Heart right ventricle (tissue), 16 donors: ENCODE results near the gene SP1. TPM values are rescaled to one million over a fixed set of nuclear protein-coding genes. Genes with fewer than 3 reads are reported as not detected.

Source experiments
- ATAC-seq, 8 donors: fragments of 200-7000 bp; cut with Tn5 transposase; one replicate each; pipeline ENCODE4 v1.9.1; 2020; ENCODE audit warnings: mild to moderate bottlenecking in 8 of 8, moderate library complexity in 8 of 8, moderate number of reproducible peaks in 1 of 8
- DNase-seq, 2 donors: peaks; one replicate each; pipeline ENCODE4 v3.0.0-alpha.2; 2020
- H3K27ac ChIP-seq, 10 donors: fragments of 200-600 bp; sonication (generic) in 2 of 10; one replicate each; pipeline versions ENCODE4 v1.5.0 to v1.8.0; 2020 to 2022; ENCODE audit warnings: mild to moderate bottlenecking in 3 of 10
- H3K27me3 ChIP-seq, 7 donors: fragments of 200-600 bp; one replicate each; pipeline ENCODE4 v1.8.0; 2021 to 2022; ENCODE audit warnings: mild to moderate bottlenecking in 2 of 7
- H3K36me3 ChIP-seq, 9 donors: fragments of 200-600 bp; sonication (generic) in 1 of 9; one replicate each; pipeline versions ENCODE4 v1.5.0 to v1.8.0; 2020 to 2022; ENCODE audit warnings: mild to moderate bottlenecking in 2 of 9
- H3K4me1 ChIP-seq, 9 donors: fragments of 200-600 bp; sonication (generic) in 1 of 9; one replicate each; pipeline versions ENCODE4 v1.5.0 to v1.8.0; 2020 to 2022; ENCODE audit warnings: mild to moderate bottlenecking in 4 of 9
- H3K4me3 ChIP-seq, 10 donors: fragments of 200-600 bp; sonication (generic) in 2 of 10; one replicate each; pipeline versions ENCODE4 v1.5.0 to v1.8.0; 2020 to 2022; ENCODE audit warnings: mild to moderate bottlenecking in 7 of 10, moderate library complexity in 2 of 10
- H3K9me3 ChIP-seq, 11 donors: fragments of 200-600 bp in 10 of 11; sonication (generic) in 2 of 11; one replicate each; pipeline versions ENCODE4 v1.5.0 to v1.8.0; 2013 to 2022; ENCODE audit warnings: mild to moderate bottlenecking in 2 of 11, control low read depth in 1 of 11, moderate library complexity in 1 of 11
- WGBS, 2 donors: extraction: QIAGEN DNeasy Blood & Tissue Kit; methylation state at CpG; one replicate each; pipeline ENCODE4 v1.1.7; 2013; ENCODE audit warnings: inconsistent platforms in 1 of 2; 5-methylcytosine and 5-hydroxymethylcytosine counted together
- intact Hi-C, 10 donors: fragments of 100-400 bp; cut with DNase I; formaldehyde crosslinking; loops; one replicate each; pipeline versions ENCODE4 v1.11.1 to v1.14.2; 2022
- polyA plus RNA-seq, 2 donors: library from polyadenylated mRNA; stranded (reverse); fragments of 200-250 nt; gene quantifications; one replicate each; pipeline ENCODE4 v1.2.3, GENCODE V29; 2013
- total RNA-seq, 10 donors: library from RNA; stranded (reverse); fragmentation: NEBNext Ultra II Directional in 3 of 10; extraction: Animal tissue kit (Norgen Biotek cat#: 25700) in 3 of 10; gene quantifications; one replicate each; pipeline versions ENCODE4 v1.2.1 to v1.2.4, GENCODE V29; 2021 to 2023
- TF ChIP-seq, protein P1 (sequence below), 9 donors: fragments of 200-600 bp; sonication (generic) in 2 of 9; IDR thresholded peaks; one replicate each; pipeline versions ENCODE4 v1.5.0 to v1.8.0; 2021 to 2022; ENCODE audit warnings: antibody characterized with exemption in 9 of 9, mild to moderate bottlenecking in 5 of 9, moderate library complexity in 1 of 9
- donor health status: Arrhythmogenic right ventricular cardiomyopathy.
- donor health status: ischemic (EF 13 %, LVEDD 7.1; RV severe dilation, severe dysfunction).
- donor health status: healthy with polysubstance abuse.
- donor health status: DM: no; HTN: yes; CAD: no.
- donor health status: DM: no; HTN: no; CAD: no.
- donor health status: ischemic (EF 25% LVEDD 6.9; RV normal size, moderate dysfunction).
- donor health status: ischemic (EF 25% LVEDD 5.7; RV mildly dilated, moderate dysfunction).
- donor health status: healthy.
- donor health status: DM: yes; HTN: yes; CAD: no.
- donor health status: Ischemic cardiomyopathy.
- donor health status: ischemic (EF 35%, LVEDD 5.7; RV mildly dilated, moderate dysfunction).
- donor health status: nonischemic (EF 11% LVEDD 7.7; RV severe dilation, severe dysfunction).
- donor health status: DM: yes; HTN: yes; CAD: no.
- donor health status: PGD.
- donor health status: ischemic (EF 29% LVEDD 5.4; RV normal size, mild dysfunction).
- donor health status: nonischemic (EF 23%, LVEDD 6.1; RV moderate dilation, normal function).

Gene SP1
- total and polyA plus RNA-seq, 12 donors, result 7.8 to 42.4 (median 31.3) TPM

DNA sequence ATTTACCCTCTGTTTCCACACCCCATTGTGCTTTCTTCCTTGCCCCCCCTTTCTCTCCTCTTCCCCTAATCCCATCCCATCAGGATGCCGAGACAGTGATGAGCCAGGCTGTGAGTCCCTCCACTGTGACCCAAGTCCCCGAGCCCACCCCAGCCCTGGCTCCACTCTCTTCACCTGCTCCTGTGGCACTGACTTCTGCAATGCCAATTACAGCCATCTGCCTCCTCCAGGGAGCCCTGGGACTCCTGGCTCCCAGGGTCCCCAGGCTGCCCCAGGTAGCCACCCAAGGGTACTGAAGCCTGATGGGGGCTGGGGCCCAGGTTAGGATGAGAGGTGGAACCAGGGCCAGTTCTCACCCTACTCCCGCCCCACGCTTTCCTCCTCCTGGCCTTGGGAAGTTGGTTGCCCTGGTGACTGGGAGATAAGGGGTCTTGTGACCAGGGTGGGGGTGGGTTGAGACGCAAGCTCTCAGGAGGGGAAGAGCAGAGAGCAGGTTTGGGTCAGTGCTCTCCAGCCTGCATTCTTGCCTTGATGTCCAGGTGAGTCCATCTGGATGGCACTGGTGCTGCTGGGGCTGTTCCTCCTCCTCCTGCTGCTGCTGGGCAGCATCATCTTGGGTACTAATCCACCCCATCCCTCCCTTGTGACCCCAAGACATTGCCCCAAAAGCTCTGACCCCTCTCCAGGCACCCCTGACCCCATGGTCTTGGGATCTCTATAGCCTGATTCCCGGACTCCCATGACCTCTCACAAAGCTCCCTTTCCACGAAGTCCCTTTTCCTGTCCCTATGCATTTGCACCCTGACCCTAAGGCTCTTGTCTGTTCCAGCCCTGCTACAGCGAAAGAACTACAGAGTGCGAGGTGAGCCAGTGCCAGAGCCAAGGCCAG is 44.9 kb downstream of the SP1 start:
- Histone ChIP-seq H3K36me3 (no peaks in the 10 kb centered on the region), H3K9me3 (no peaks in the 10 kb centered on the region), H3K4me3 (no peak overlapping the region), H3K27ac (no peak overlapping the region), H3K27me3 (no peaks in the 10 kb centered on the region), H3K4me1 (peaks cover 0 to 11% (median 8%) of the 10 kb centered on the region in 9 donors)
- DNase-seq, result no peak
- peak in 1 of 8 donors; percentile 4 for ATAC-seq
- TF ChIP-seq, protein P1, sequence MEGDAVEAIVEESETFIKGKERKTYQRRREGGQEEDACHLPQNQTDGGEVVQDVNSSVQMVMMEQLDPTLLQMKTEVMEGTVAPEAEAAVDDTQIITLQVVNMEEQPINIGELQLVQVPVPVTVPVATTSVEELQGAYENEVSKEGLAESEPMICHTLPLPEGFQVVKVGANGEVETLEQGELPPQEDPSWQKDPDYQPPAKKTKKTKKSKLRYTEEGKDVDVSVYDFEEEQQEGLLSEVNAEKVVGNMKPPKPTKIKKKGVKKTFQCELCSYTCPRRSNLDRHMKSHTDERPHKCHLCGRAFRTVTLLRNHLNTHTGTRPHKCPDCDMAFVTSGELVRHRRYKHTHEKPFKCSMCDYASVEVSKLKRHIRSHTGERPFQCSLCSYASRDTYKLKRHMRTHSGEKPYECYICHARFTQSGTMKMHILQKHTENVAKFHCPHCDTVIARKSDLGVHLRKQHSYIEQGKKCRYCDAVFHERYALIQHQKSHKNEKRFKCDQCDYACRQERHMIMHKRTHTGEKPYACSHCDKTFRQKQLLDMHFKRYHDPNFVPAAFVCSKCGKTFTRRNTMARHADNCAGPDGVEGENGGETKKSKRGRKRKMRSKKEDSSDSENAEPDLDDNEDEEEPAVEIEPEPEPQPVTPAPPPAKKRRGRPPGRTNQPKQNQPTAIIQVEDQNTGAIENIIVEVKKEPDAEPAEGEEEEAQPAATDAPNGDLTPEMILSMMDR (IDR thresholded peaks at IDR 0.05), result no peak
- intact Hi-C loops, result loop anchor here in 4 of 10 donors (5.0 kb wide), 3 partner anchors 73 to 98 kb away; partner anchors contain the start of gene NPFF (in 2 of the 4)
- WGBS, 2 donors, result 52 to 66% methylated on average over 9 of the region's 9 CpGs

DNA sequence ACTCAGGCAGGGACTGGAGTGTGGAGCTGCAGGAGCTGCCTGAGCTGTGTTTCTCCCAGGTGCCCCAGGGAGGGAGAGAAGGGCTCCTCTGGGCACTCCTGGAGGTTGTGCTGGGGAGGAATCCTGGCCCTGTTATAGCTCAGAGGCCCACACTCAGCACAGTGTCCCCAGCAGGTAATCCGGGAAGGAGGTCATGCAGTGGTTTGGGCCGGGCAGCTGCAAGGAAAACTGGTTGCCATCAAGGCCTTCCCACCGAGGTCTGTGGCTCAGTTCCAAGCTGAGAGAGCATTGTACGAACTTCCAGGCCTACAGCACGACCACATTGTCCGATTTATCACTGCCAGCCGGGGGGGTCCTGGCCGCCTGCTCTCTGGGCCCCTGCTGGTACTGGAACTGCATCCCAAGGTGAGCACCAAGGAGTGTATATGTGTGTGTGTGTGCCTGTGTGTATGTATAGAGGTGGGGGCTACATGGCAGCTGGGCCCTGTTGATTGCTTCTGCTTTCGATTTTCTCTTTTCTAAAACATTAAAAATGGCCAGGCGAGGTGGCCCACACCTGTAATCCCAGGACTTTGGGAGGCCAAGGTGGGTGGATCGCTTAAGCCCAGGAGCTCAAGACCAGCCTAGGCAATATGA is 45.7 kb downstream of the SP1 start:
- no peak overlapping the region for H3K4me3 ChIP-seq
- H3K4me1 ChIP-seq, result peaks cover 0 to 11% (median 8%) of the 10 kb centered on the region in 9 donors
- H3K27me3 ChIP-seq, result no peaks in the 10 kb centered on the region
- intact Hi-C loops, result no loop called here
- H3K9me3 ChIP-seq, result no peaks in the 10 kb centered on the region
- H3K36me3 ChIP-seq, result no peaks in the 10 kb centered on the region
- no peak overlapping the region for H3K27ac ChIP-seq
- 61 to 64% methylated on average over 11 of the region's 11 CpGs for WGBS, 2 donors
- TF ChIP-seq, protein P1 (IDR thresholded peaks at IDR 0.05), result no peak
- no peak for ATAC-seq
- no peak for DNase-seq

DNA sequence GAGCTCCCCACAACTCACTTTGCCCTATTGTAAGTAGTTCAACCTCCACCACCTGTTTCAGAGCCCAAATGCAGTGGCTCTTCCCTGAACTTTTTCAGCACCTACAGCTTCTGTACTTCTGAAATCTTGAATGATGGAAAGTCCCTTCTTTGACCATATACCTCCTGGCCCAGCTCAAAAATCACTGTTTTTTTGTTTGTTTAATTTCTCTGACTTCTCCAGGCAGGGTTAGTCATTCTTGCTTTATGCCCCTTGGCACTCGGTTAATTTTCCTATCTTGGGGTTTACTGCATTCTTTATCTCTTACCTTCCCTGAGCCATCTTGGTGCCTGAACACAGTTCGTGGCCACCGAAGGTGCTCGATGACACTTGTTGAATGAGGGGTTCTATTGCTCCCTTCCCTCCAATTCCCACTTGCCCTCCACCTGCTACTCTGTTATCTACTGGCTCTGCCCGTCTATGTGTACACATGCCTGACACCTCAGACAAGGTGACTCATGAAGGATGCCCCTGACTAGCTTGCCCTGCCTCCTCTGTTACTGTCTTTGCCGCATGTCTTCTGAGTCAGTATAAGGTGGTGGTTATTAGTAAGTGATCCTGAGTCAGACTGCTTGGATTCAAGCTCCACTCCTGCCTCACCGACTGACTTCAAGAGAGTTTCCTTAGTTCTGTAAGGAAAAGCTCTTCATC is 48.1 kb downstream of the SP1 start:
- TF ChIP-seq, protein P1 (IDR thresholded peaks at IDR 0.05), result no peak
- H3K9me3 ChIP-seq, result no peaks in the 10 kb centered on the region
- H3K36me3 ChIP-seq, result no peaks in the 10 kb centered on the region
- 80 to 89% methylated on average over 7 of the region's 7 CpGs for WGBS, 2 donors
- H3K27ac ChIP-seq, result no peak overlapping the region
- H3K4me3 ChIP-seq, result no peak overlapping the region
- no peak for ATAC-seq
- intact Hi-C loops, result no loop called here
- no peaks in the 10 kb centered on the region for H3K4me1 ChIP-seq
- no peaks in the 10 kb centered on the region for H3K27me3 ChIP-seq
- DNase-seq, result no peak

DNA sequence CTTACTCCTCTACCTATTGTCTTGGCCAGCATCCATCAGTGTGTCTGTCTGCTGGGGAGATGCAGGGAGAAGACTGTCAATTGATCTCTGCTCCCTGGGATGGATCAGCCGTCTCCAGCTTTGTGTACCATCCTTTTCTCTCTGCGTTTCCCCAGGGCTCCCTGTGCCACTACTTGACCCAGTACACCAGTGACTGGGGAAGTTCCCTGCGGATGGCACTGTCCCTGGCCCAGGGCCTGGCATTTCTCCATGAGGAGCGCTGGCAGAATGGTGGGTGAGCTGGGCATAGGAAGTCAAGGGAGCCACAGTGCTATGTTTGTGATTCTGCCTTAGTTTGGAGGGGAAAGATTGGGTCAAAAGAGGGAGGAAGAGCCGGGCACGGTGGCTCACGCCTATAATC is 48.8 kb downstream of the SP1 start:
- DNase-seq, result no peak
- ATAC-seq, result no peak
- intact Hi-C loops, result no loop called here
- TF ChIP-seq, protein P1 (IDR thresholded peaks at IDR 0.05), result no peak
- Histone ChIP-seq H3K27me3 (no peaks in the 10 kb centered on the region), H3K36me3 (no peaks in the 10 kb centered on the region), H3K4me1 (no peaks in the 10 kb centered on the region), H3K27ac (no peak overlapping the region), H3K9me3 (no peaks in the 10 kb centered on the region), H3K4me3 (no peak overlapping the region)
- 87 to 90% methylated on average over 7 of the region's 7 CpGs for WGBS, 2 donors
